Measurements from ENCODE around the gene PPP2R5A. TPM values are rescaled to one million over a fixed set of nuclear protein-coding genes. Genes with fewer than 3 reads are reported as not detected.

PPP2R5A gene
- 10 to 100 TPM; 48.5 to 85.5 (median 57.4) TPM for total RNA-seq

DNA sequence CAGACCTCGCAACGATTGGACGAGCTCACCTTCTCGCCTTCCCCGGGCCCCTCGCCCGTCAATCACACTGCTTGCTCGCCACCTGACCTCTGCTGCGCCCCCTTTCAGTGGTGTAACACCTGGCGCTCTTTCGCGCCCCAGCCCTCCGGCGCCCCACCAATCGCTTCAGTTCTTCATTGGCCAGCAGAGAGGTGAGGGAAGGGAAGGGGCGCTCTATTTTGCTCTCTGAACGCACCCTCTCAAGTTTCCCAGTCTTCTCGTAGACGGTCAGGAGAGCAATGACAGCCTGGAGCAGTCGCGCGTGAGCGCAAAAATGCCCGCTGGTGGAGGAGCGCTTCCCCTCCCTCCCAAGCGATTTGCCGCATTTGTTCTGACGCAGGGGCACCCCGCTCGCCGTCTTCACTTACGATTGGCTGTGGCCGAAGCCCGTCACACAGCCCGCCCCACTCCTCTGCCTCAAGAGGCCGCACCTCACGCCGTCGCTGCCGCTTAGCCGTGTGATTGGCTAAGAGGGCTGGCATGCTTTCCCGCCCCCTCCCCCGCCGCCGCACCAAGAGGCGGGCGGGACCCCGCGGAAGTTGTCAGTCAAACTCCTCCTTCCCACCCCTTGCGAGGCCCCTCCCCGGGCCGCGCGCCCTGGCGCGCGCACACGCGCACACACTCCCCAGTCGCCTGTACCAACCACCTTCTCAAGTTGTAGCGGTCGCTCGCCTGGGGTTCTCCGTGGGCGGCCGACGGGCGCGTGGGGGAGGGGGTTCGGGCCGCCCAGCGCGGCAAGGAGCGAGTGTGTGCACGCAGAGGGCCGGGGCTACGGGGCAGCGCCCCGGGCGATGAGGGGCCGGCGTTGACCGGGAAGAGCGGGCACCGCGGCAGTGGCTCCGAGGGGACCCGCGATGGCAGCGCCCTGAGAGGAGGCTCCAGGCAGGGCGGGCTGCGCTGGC lies at the start of gene PPP2R5A:
Gene PPP2R5A, plus strand, starts transcription at position 667 of the 941 bp plus-strand sequence. CDS start 701 bp downstream, outside the sequence.
- Histone ChIP-seq H3K4me1 (peaks cover 3 to 6% of the 10 kb centered on the region in 2 donors), H3K4me3 (peak within 1 kb of the TSS; percentile 74 to 97 (median 94)), H3K27me3 (no peaks in the 10 kb centered on the region), H3K36me3 (no peaks in the 10 kb centered on the region), H3K9me3 (no peaks in the 10 kb centered on the region), H3K27ac (peak within 1 kb of the TSS; percentile 96 to 99)
- intact Hi-C loops (cut with DNase I; ENCODE audit: low total_unique reads), result no loop called here
- TF ChIP-seq, protein P1, sequence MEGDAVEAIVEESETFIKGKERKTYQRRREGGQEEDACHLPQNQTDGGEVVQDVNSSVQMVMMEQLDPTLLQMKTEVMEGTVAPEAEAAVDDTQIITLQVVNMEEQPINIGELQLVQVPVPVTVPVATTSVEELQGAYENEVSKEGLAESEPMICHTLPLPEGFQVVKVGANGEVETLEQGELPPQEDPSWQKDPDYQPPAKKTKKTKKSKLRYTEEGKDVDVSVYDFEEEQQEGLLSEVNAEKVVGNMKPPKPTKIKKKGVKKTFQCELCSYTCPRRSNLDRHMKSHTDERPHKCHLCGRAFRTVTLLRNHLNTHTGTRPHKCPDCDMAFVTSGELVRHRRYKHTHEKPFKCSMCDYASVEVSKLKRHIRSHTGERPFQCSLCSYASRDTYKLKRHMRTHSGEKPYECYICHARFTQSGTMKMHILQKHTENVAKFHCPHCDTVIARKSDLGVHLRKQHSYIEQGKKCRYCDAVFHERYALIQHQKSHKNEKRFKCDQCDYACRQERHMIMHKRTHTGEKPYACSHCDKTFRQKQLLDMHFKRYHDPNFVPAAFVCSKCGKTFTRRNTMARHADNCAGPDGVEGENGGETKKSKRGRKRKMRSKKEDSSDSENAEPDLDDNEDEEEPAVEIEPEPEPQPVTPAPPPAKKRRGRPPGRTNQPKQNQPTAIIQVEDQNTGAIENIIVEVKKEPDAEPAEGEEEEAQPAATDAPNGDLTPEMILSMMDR (IDR thresholded peaks at IDR 0.05), result peak in 2 of 3 donors; percentile 9 to 31
- peak; percentile 73 for TF ChIP-seq POLR2A (IDR thresholded peaks at IDR 0.05)
- TF ChIP-seq POLR2AphosphoS5 (IDR thresholded peaks at IDR 0.05), result peak; percentile 67 to 95 (median 82)
- DNase-seq (ENCODE audit: low spot score in 2 of 2), result peak; percentile 99

DNA sequence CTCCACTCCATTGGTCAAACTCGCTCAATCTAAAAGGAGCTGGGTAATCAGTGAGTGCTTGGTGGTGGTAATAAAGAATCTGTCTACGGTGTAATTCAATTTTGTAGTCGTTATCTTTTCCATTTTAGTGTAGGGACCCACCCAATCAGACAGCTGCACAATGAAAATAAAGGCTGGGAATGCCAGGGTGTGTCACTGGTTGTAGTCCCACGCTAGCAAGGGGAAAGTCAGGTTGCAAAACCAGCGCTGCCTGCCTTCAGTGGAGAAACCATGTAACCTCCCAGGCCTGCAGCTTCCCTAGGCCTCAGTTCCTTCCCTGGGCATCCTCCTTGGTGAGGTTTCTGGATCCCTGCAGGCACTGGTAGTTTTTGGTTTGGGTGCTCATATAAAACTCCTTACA lies 49.4 kb upstream of the PPP2R5A start:
- TF ChIP-seq POLR2A (IDR thresholded peaks at IDR 0.05) (no peak), POLR2AphosphoS5 (IDR thresholded peaks at IDR 0.05) (no peak)
- TF ChIP-seq, protein P1 (IDR thresholded peaks at IDR 0.05), result no peak
- Histone ChIP-seq H3K4me3 (no peak overlapping the region), H3K4me1 (peaks cover 0 to 8% of the 10 kb centered on the region in 2 donors), H3K27ac (no peak overlapping the region), H3K9me3 (no peaks in the 10 kb centered on the region), H3K27me3 (no peaks in the 10 kb centered on the region), H3K36me3 (no peaks in the 10 kb centered on the region)
- no peak for DNase-seq (ENCODE audit: low spot score in 2 of 2)
- intact Hi-C loops (cut with DNase I; ENCODE audit: low total_unique reads), result loop anchor here (1.0 kb wide), 1 partner anchor 9 kb away; no protein-coding TSS in a partner anchor

DNA sequence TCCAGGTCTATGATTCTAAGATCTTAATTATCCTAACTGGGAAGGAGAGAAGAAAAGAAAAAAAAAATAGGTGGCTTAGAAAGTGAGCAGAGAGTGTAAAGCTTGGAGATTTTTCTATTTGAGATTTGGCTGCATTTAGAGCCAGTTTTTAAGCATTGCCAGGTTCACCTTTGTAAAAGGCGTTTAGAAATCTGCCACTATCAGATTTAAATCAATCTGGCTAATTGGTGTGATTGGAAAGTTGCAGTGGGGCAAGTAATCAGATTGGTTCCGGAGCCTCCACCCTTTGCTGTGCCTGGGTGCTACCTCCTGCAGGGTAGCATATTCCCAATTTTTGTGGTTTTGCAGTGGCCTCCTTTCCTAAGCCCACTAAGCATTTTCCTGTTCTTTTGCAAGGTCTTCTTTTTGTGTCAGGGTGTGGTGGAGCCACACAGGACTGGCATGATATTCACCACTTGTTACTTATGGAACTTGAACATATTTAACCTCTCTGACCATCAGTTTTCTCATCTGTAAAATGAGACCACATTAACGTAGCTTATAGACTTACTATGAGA lies 48.5 kb upstream of the PPP2R5A start:
- intact Hi-C loops (cut with DNase I; ENCODE audit: low total_unique reads), result no loop called here
- no peaks in the 10 kb centered on the region for H3K27me3 ChIP-seq
- no peak for DNase-seq (ENCODE audit: low spot score in 2 of 2)
- no peaks in the 10 kb centered on the region for H3K9me3 ChIP-seq
- TF ChIP-seq POLR2AphosphoS5 (IDR thresholded peaks at IDR 0.05), result no peak
- no peak for TF ChIP-seq POLR2A (IDR thresholded peaks at IDR 0.05)
- TF ChIP-seq, protein P1 (IDR thresholded peaks at IDR 0.05), result no peak
- H3K4me1 ChIP-seq, result peaks cover 0 to 8% of the 10 kb centered on the region in 2 donors
- no peak overlapping the region for H3K27ac ChIP-seq
- H3K4me3 ChIP-seq, result no peak overlapping the region
- H3K36me3 ChIP-seq, result no peaks in the 10 kb centered on the region

DNA sequence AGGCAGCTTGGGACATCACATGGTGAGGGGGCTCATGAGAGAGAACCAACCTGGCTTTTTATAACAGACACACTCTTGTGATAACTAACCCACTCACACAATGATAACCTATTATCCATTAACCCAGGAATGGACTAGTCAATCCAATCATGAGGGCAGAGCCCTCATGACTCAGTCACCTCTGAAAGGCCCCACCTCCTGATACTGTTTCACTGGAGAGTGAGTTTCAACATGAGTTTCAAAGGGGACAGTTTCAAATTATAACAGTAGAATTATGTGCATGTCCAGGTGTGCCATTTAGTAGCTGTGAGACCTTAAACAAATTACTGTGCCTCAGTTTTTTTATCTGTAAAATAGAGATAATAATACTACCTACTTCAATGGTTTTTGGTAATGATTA lies 47.6 kb upstream of the PPP2R5A start:
- Histone ChIP-seq H3K9me3 (no peaks in the 10 kb centered on the region), H3K27ac (no peak overlapping the region)
- intact Hi-C loops (cut with DNase I; ENCODE audit: low total_unique reads), result no loop called here

More for the DNA sequence above, 47.6 kb upstream of the PPP2R5A start:
- H3K4me3 ChIP-seq, result no peak overlapping the region
- peaks cover 0 to 8% of the 10 kb centered on the region in 2 donors for H3K4me1 ChIP-seq
- no peaks in the 10 kb centered on the region for H3K36me3 ChIP-seq
- TF ChIP-seq, protein P1 (IDR thresholded peaks at IDR 0.05), result no peak
- TF ChIP-seq POLR2A (IDR thresholded peaks at IDR 0.05) (no peak), POLR2AphosphoS5 (IDR thresholded peaks at IDR 0.05) (no peak)
- no peak for DNase-seq (ENCODE audit: low spot score in 2 of 2)
- no peaks in the 10 kb centered on the region for H3K27me3 ChIP-seq

Data from breast epithelium (tissue), 4 donors.